M059J (cell line): ENCODE measurements around the gene C1QTNF9. TPM values are rescaled to one million over a fixed set of nuclear protein-coding genes. Genes with fewer than 3 reads are reported as not detected.
A peak's percentile ranks its signal among the peaks of the same experiment; 100 is the strongest.
"Not testable (repeated sequence)": the region's sequence is repeated elsewhere in the genome, so short reads cannot be mapped to it uniquely, and the experiment has no call there.

Experiments used
- DNase-seq: peaks from one replicate; pipeline ENCODE4 v3.0.0-alpha.2; 2012; ENCODE audit warnings: low read depth
- total RNA-seq: library from RNA; depleted of rRNA; stranded (reverse); fragments of >200 nt; shearing (Covaris generic); gene quantifications from 2 replicates; pipeline ENCODE4 v1.2.3, GENCODE V29; 2014

C1QTNF9 gene
- total RNA-seq, 1 experiment from 2014 or later, result not detected

GRCh38 chr13:24323036-24323738, 13.8 kb downstream of the C1QTNF9 start:
- no peak for DNase-seq

GRCh38 chr13:24323739-24324075, 14.3 kb downstream of the C1QTNF9 start:
- DNase-seq, result no peak

- not testable (repeated sequence) for DNase-seq
Observed at GRCh38 chr13:24327598-24327997, 18.2 kb downstream of the C1QTNF9 start.

GRCh38 chr13:24328145-24328544, 18.8 kb downstream of the C1QTNF9 start:
- DNase-seq, result no peak

- DNase-seq, result no peak
Observed at GRCh38 chr13:24338721-24339120, 29.3 kb downstream of the C1QTNF9 start.

- no peak for DNase-seq
Observed at GRCh38 chr13:24339937-24340607, 30.7 kb downstream of the C1QTNF9 start.

- no peak for DNase-seq
Observed at GRCh38 chr13:24340608-24340955, 31.2 kb downstream of the C1QTNF9 start.

- peak; percentile 5 for DNase-seq
Observed at GRCh38 chr13:24341439-24341838, 32.1 kb downstream of the C1QTNF9 start.

GRCh38 chr13:24348385-24348784, 39.0 kb downstream of the C1QTNF9 start:
- DNase-seq, result peak; percentile 3

GRCh38 chr13:24348797-24349515, 39.6 kb downstream of the C1QTNF9 start:
- peak; percentile 39 for DNase-seq

GRCh38 chr13:24349778-24350664, 40.6 kb downstream of the C1QTNF9 start:
- DNase-seq, result not testable (repeated sequence)

GRCh38 chr13:24351423-24351822, 42.0 kb downstream of the C1QTNF9 start:
- no peak for DNase-seq

GRCh38 chr13:24353736-24354135, 44.4 kb downstream of the C1QTNF9 start:
- DNase-seq, result no peak

- peak; percentile 5 for DNase-seq
Observed at GRCh38 chr13:24355103-24355502, 45.7 kb downstream of the C1QTNF9 start.

- no peak for DNase-seq
Observed at GRCh38 chr13:24356270-24356669, 46.9 kb downstream of the C1QTNF9 start.

GRCh38 chr13:24356837-24357236, 47.5 kb downstream of the C1QTNF9 start:
- no peak for DNase-seq

- no peak for DNase-seq
Observed at GRCh38 chr13:24357756-24358155, 48.4 kb downstream of the C1QTNF9 start.

- not testable (repeated sequence) for DNase-seq
Observed at GRCh38 chr13:24358836-24359235, 49.5 kb downstream of the C1QTNF9 start.

- not testable (repeated sequence) for DNase-seq
Observed at GRCh38 chr13:24359252-24359651, 49.9 kb downstream of the C1QTNF9 start.

GRCh38 chr13:24360106-24360505, 50.7 kb downstream of the C1QTNF9 start:
- DNase-seq, result no peak

- no peak for DNase-seq
Observed at GRCh38 chr13:24361113-24361512, 51.7 kb downstream of the C1QTNF9 start.

GRCh38 chr13:24361852-24362366, 52.5 kb downstream of the C1QTNF9 start:
- DNase-seq, result no peak
